OCI-LY7 (cell line): ENCODE results near the gene SMURF1. TPM values are rescaled to one million over a fixed set of nuclear protein-coding genes. Genes with fewer than 3 reads are reported as not detected.

ENCODE experiments used
- BruUV-seq: library from RNA; stranded (reverse); fragments of 400-500 nt; replicated peaks from 2 replicates; lab custom pipeline; 2021; lab: Mats Ljungman, UMichigan
- CTCF ChIA-PET: fragments of 300-600 bp; sonication (Branson Sonifier 250); formaldehyde crosslinking; loops from one replicate; lab custom pipeline; 2022; ENCODE audit warnings: antibody characterized with exemption; ENCODE audit not compliant: unreplicated experiment; lab: Charles Lee
- POLR2A ChIA-PET: fragments of 300-600 bp; sonication (Branson Sonifier 250); formaldehyde crosslinking; loops from one replicate; lab custom pipeline; 2022; ENCODE audit warnings: antibody characterized with exemption; lab: Charles Lee
- DNase-seq: peaks from one replicate; pipeline ENCODE4 v3.0.0-alpha.2; 2015; ENCODE audit warnings: low spot score
- H2AFZ ChIP-seq: fragments of 200-600 bp; sonication (generic), shearing (Covaris generic); 2 replicates; pipeline ENCODE4 v1.6.1; 2014; ENCODE audit warnings: mild to moderate bottlenecking, antibody characterized with exemption, low read length, moderate library complexity
- H3K27ac ChIP-seq: fragments of 200-600 bp; sonication (generic); 2 replicates; pipeline ENCODE4 v1.5.1; 2014; ENCODE audit warnings: mixed run types, low read depth, mild to moderate bottlenecking, moderate library complexity, low read length, inconsistent platforms; ENCODE audit not compliant: poor library complexity, severe bottlenecking
- H3K36me3 ChIP-seq: fragments of 200-600 bp; sonication (generic); 2 replicates; pipeline ENCODE4 v1.6.1; 2014; ENCODE audit warnings: mild to moderate bottlenecking, antibody characterized with exemption, low read length, moderate library complexity, mixed read lengths; ENCODE audit not compliant: insufficient read depth
- H3K4me1 ChIP-seq: fragments of 200-600 bp; sonication (generic); 2 replicates; pipeline ENCODE4 v1.5.1; 2014; ENCODE audit warnings: mild to moderate bottlenecking, low read length; ENCODE audit not compliant: insufficient read depth, poor library complexity, severe bottlenecking
- H3K4me2 ChIP-seq: fragments of 200-600 bp; sonication (generic); 2 replicates; pipeline ENCODE4 v1.6.1; 2014; ENCODE audit warnings: mild to moderate bottlenecking, low read length
- H3K4me3 ChIP-seq: fragments of 200-600 bp; sonication (generic); 2 replicates; pipeline ENCODE4 v1.5.1; 2014; ENCODE audit warnings: mild to moderate bottlenecking, low read depth, low read length; ENCODE audit not compliant: poor library complexity, severe bottlenecking
- H3K79me2 ChIP-seq: fragments of 200-600 bp; sonication (generic); 2 replicates; pipeline ENCODE4 v1.6.1; 2016; ENCODE audit warnings: low read depth, mild to moderate bottlenecking, low read length, moderate library complexity, mixed read lengths; ENCODE audit not compliant: insufficient read depth
- H3K9me2 ChIP-seq: fragments of 200-600 bp; sonication (generic); 2 replicates; pipeline ENCODE4 v1.6.1; 2016; ENCODE audit warnings: mild to moderate bottlenecking, low read length, mixed read lengths; ENCODE audit not compliant: insufficient read depth
- H3K9me3 ChIP-seq: fragments of 200-600 bp; sonication (generic); 2 replicates; pipeline ENCODE4 v1.6.1; 2014; ENCODE audit warnings: mild to moderate bottlenecking, mixed run types, low read length, mixed read lengths
- H4K20me1 ChIP-seq: fragments of 200-600 bp; sonication (generic); 2 replicates; pipeline ENCODE4 v1.6.1; 2014; ENCODE audit warnings: mild to moderate bottlenecking, antibody characterized with exemption, low read length, moderate library complexity, mixed read lengths; ENCODE audit not compliant: insufficient read depth
- EZH2phosphoT487 ChIP-seq: fragments of 200-600 bp; sonication (generic); IDR thresholded peaks from 2 replicates; pipeline ENCODE4 v1.6.1; 2018; ENCODE audit warnings: low read depth, borderline replicate concordance, mild to moderate bottlenecking, mixed run types, antibody characterized with exemption, low read length, moderate library complexity, mixed read lengths
- intact Hi-C: fragments of 100-400 bp; cut with micrococcal nuclease; formaldehyde crosslinking; loops from one replicate; pipeline ENCODE4 v1.10.0; 2022; ENCODE audit not compliant: unreplicated experiment
- total RNA-seq, 2 experiments: library from RNA; depleted of rRNA in 1 of 2; stranded (reverse); fragments of >200 nt in 1 of 2; shearing (Covaris generic) in 1 of 2; gene quantifications; 2 replicates each; pipeline ENCODE4 v1.2.3, GENCODE V29; 2014 to 2022
- TF ChIP-seq, protein P1 (sequence below): fragments of 200-600 bp; sonication (generic); conservative IDR thresholded peaks from 2 replicates; pipeline ENCODE4 v1.5.1; 2014; ENCODE audit warnings: mild to moderate bottlenecking, antibody characterized with exemption, low read length, moderate library complexity, mixed read lengths

The SMURF1 gene
- total RNA-seq, 2 experiments from 2014 or later: 11.5 to 17.8 TPM

DNA sequence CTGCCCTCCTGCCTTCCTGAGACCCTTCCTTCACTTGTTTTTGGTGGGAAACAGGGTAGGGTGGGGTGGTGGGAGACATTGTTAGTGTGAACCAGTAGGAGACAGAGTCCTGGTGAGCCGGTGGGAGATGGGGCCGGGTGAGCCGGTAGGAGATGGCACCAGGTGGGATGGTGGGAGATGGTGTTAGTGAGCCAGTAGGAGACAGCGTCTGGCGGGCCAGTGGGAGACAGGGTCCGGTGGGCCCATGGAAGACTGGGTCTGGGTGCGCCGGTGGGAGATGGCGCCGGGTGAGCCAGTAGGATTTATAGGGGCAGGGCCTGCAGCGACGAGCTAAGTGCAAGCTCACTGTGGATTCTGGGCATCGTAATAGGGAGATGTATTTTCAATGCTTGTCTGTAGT lies 148.8 kb downstream of the SMURF1 start:
- intact Hi-C loops: no loop called here
- no peak overlapping the region for H3K4me3 ChIP-seq
- H3K4me1 ChIP-seq: no peaks in the 10 kb centered on the region
- H3K27ac ChIP-seq: no peak overlapping the region
- no peaks in the 10 kb centered on the region for H4K20me1 ChIP-seq
- POLR2A ChIA-PET: interaction anchor here (0.6 kb wide), 1 partner anchor 192 kb away, joined by 6 read pairs; no protein-coding TSS in a partner anchor
- TF ChIP-seq, protein P1, sequence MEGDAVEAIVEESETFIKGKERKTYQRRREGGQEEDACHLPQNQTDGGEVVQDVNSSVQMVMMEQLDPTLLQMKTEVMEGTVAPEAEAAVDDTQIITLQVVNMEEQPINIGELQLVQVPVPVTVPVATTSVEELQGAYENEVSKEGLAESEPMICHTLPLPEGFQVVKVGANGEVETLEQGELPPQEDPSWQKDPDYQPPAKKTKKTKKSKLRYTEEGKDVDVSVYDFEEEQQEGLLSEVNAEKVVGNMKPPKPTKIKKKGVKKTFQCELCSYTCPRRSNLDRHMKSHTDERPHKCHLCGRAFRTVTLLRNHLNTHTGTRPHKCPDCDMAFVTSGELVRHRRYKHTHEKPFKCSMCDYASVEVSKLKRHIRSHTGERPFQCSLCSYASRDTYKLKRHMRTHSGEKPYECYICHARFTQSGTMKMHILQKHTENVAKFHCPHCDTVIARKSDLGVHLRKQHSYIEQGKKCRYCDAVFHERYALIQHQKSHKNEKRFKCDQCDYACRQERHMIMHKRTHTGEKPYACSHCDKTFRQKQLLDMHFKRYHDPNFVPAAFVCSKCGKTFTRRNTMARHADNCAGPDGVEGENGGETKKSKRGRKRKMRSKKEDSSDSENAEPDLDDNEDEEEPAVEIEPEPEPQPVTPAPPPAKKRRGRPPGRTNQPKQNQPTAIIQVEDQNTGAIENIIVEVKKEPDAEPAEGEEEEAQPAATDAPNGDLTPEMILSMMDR: no peak
- TF ChIP-seq EZH2phosphoT487: no peak
- H3K9me2 ChIP-seq: no peaks in the 10 kb centered on the region
- H3K79me2 ChIP-seq: no peaks in the 10 kb centered on the region
- DNase-seq: no peak
- H3K9me3 ChIP-seq: no peaks in the 10 kb centered on the region
- no peak overlapping the region for H2AFZ ChIP-seq
- H3K4me2 ChIP-seq: no peak overlapping the region
- H3K36me3 ChIP-seq: peaks cover 99% of the 10 kb centered on the region
- no TSS peak for BruUV-seq
- CTCF ChIA-PET: no interaction called here

DNA sequence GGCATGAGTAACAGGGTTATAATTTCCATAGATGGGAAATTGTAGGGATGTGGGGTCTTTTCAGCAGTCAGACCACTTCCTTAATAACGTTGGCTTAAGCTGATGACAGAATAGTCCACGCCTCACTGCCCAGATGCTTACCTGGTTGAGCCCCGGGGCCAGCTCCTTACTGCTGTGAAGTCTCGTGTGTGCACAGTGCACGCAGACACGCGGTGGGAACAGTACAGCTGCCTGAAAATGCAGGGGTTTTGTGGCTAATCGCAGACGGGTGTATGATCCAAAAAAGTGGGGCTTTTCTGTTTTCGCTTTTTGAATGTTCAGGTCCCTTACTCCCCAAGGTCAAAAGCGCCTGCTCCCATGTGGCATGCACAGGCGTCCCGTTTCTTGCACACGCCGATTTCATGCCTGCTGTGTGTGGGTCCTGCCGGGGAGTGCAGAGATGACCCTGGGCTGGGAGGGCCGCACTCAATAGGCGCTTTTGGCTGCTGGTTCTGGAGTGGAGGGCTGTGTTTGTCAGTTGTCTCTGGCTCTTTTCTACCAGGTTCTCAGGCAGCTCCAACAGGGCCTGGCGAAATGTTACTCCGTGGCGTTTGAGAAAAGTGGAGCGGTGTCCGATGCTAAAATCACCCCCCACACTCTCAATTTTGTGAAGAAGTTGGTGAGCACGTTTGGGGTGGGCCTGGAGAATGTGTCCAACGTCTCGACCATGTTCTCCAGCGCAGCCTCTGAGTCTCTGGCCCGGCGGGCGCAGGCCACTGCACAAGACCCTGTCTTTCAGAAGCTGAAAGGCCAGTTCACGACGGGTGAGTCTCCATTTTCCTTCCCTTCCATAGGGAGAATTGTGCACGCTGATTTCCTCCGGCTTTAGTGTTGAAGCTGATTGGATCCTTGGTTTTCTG lies 149.6 kb downstream of the SMURF1 start:
- Histone ChIP-seq H3K4me3 (no peak overlapping the region), H3K4me1 (no peaks in the 10 kb centered on the region), H3K4me2 (no peak overlapping the region), H3K9me3 (no peaks in the 10 kb centered on the region), H2AFZ (no peak overlapping the region), H3K36me3 (peaks cover 99% of the 10 kb centered on the region), H4K20me1 (no peaks in the 10 kb centered on the region), H3K27ac (no peak overlapping the region), H3K79me2 (no peaks in the 10 kb centered on the region), H3K9me2 (no peaks in the 10 kb centered on the region)
- TF ChIP-seq, protein P1: no peak
- TF ChIP-seq EZH2phosphoT487: no peak
- ChIA-PET POLR2A (no interaction called here), CTCF (no interaction called here)
- DNase-seq: no peak
- BruUV-seq: no TSS peak
- intact Hi-C loops: no loop called here
